RKO (cell line): ENCODE data around the gene FGF8.

Source experiments
- DNase-seq: peaks from one replicate; pipeline ENCODE4 v3.0.0-alpha.2; 2016; ENCODE audit warnings: low spot score

FGF8 gene

GRCh38 chr10:101768791-101769170 is 7.1 kb downstream of the FGF8 start:
- DNase-seq: no peak

- DNase-seq: no peak
Measured at GRCh38 chr10:101767966-101768790, 7.7 kb downstream of the FGF8 start.

GRCh38 chr10:101767600-101767945 is 8.3 kb downstream of the FGF8 start:
- no peak for DNase-seq

GRCh38 chr10:101766753-101767599 is 8.9 kb downstream of the FGF8 start:
- no peak for DNase-seq

GRCh38 chr10:101766306-101766705 is 9.6 kb downstream of the FGF8 start:
- DNase-seq: no peak

- DNase-seq: no peak
Measured at GRCh38 chr10:101763141-101763846, 12.6 kb downstream of the FGF8 start.

- DNase-seq: no peak
Measured at GRCh38 chr10:101762736-101763135, 13.2 kb downstream of the FGF8 start.

- DNase-seq: no peak
Measured at GRCh38 chr10:101761226-101761625, 14.7 kb downstream of the FGF8 start.

- no peak for DNase-seq
Measured at GRCh38 chr10:101760510-101760909, 15.4 kb downstream of the FGF8 start.

- DNase-seq: no peak
Measured at GRCh38 chr10:101759309-101760247, 16.3 kb downstream of the FGF8 start.

- no peak for DNase-seq
Measured at GRCh38 chr10:101758858-101759257, 17.1 kb downstream of the FGF8 start.

- no peak for DNase-seq
Measured at GRCh38 chr10:101752241-101752640, 23.7 kb downstream of the FGF8 start.

- DNase-seq: no peak
Measured at GRCh38 chr10:101749047-101750016, 26.6 kb downstream of the FGF8 start.

GRCh38 chr10:101748496-101748895 is 27.4 kb downstream of the FGF8 start:
- DNase-seq: no peak

- no peak for DNase-seq
Measured at GRCh38 chr10:101745074-101745696, 30.7 kb downstream of the FGF8 start.

- DNase-seq: no peak
Measured at GRCh38 chr10:101744267-101744666, 31.6 kb downstream of the FGF8 start.

GRCh38 chr10:101741938-101742337 is 34.0 kb downstream of the FGF8 start:
- DNase-seq: no peak

- no peak for DNase-seq
Measured at GRCh38 chr10:101736666-101737065, 39.2 kb downstream of the FGF8 start.

- no peak for DNase-seq
Measured at GRCh38 chr10:101732096-101732495, 43.8 kb downstream of the FGF8 start.

GRCh38 chr10:101726115-101726387 is 49.9 kb downstream of the FGF8 start:
- DNase-seq: no peak
